HEK293 (cell line): ENCODE data around the gene C22orf39.

ENCODE experiments used
- CTCF ChIA-PET: fragments of 350-600 bp; formaldehyde crosslinking; extraction: SDS; loops from one replicate; lab custom pipeline; 2021; ENCODE audit warnings: antibody characterized with exemption; lab: Yijun Ruan, JAX
- POLR2A ChIA-PET: fragments of 300-600 bp; formaldehyde crosslinking; extraction: SDS; loops from one replicate; lab custom pipeline; 2020; ENCODE audit warnings: antibody characterized with exemption, inconsistent platforms; lab: Yijun Ruan, JAX
- H3K27ac ChIP-seq: fragments of 200-500 bp; sonication (Bioruptor generic); 2 replicates; pipeline ENCODE4 v1.5.1; 2014; ENCODE audit warnings: low read depth, low read length, control low read depth, inconsistent platforms; ENCODE audit errors: extremely low read depth
- H3K36me3 ChIP-seq, 2 experiments: fragments of 200-500 bp in 1 of 2; sonication (Bioruptor generic) in 1 of 2; 1 replicate in 1 of 2; 2 replicates in 1 of 2; pipeline ENCODE4 v1.5.1; 2014 to 2017; ENCODE audit warnings: inconsistent platforms in 2 of 2, low read length in 2 of 2; ENCODE audit not compliant: control insufficient read depth in 2 of 2, insufficient read depth in 1 of 2
- H3K4me1 ChIP-seq: fragments of 200-500 bp; sonication (Bioruptor generic); 2 replicates; pipeline ENCODE4 v1.5.1; 2014; ENCODE audit warnings: mild to moderate bottlenecking, low read length, inconsistent platforms; ENCODE audit not compliant: control insufficient read depth, insufficient read depth
- H3K4me3 ChIP-seq: 2 replicates; pipeline ENCODE4 v1.5.1; 2011; ENCODE audit warnings: low read depth, mild to moderate bottlenecking, control low read depth, low read length, moderate library complexity
- H3K9me3 ChIP-seq: fragments of 200-500 bp; sonication (Bioruptor generic); 2 replicates; pipeline ENCODE4 v1.5.1; 2014; ENCODE audit warnings: low read depth, low read length, inconsistent platforms; ENCODE audit not compliant: control insufficient read depth, insufficient read depth
- EGR2 ChIP-seq: fragments of 450-650 bp; formaldehyde crosslinking; IDR thresholded peaks from 2 replicates; pipeline ENCODE4 v1.5.1; 2016; ENCODE audit warnings: low read depth, missing biosample characterization, missing genetic modification characterization
- GLI2 ChIP-seq: fragments of 450-650 bp; formaldehyde crosslinking; IDR thresholded peaks from 2 replicates; pipeline ENCODE4; 2017; ENCODE audit warnings: missing biosample characterization, missing genetic modification characterization, low read depth, borderline replicate concordance
- GLI4 ChIP-seq: fragments of 450-650 bp; formaldehyde crosslinking; IDR thresholded peaks from 2 replicates; pipeline ENCODE4 v1.5.1; 2016; ENCODE audit warnings: missing biosample characterization, missing genetic modification characterization
- KLF9 ChIP-seq: fragments of 450-650 bp; formaldehyde crosslinking; IDR thresholded peaks from 2 replicates; pipeline ENCODE4 v1.5.1; 2016; ENCODE audit warnings: missing biosample characterization, missing genetic modification characterization, low read depth
- OSR2 ChIP-seq: fragments of 450-650 bp; formaldehyde crosslinking; IDR thresholded peaks from 2 replicates; pipeline ENCODE4 v1.5.1; 2016; ENCODE audit warnings: missing biosample characterization, missing genetic modification characterization
- SETDB1 ChIP-seq: IDR thresholded peaks from one replicate; pipeline ENCODE4 v1.6.1; 2017; ENCODE audit warnings: mild to moderate bottlenecking, low read length, moderate library complexity, mixed read lengths; ENCODE audit not compliant: insufficient read length
- TSHZ1 ChIP-seq: fragments of 450-650 bp; formaldehyde crosslinking; IDR thresholded peaks from 2 replicates; pipeline ENCODE4 v1.5.1; 2016; ENCODE audit warnings: missing biosample characterization, missing genetic modification characterization, borderline replicate concordance
- YY2 ChIP-seq: fragments of 450-650 bp; formaldehyde crosslinking; IDR thresholded peaks from 2 replicates; pipeline ENCODE4 v1.5.1; 2016; ENCODE audit warnings: missing biosample characterization, missing genetic modification characterization
- ZBTB26 ChIP-seq: fragments of 450-650 bp; formaldehyde crosslinking; optimal IDR thresholded peaks from 2 replicates; pipeline ENCODE3; 2016; ENCODE audit warnings: missing biosample characterization, mild to moderate bottlenecking, missing genetic modification characterization
- ZIC2 ChIP-seq: fragments of 450-650 bp; formaldehyde crosslinking; IDR thresholded peaks from 2 replicates; pipeline ENCODE4 v1.5.1; 2016; ENCODE audit warnings: missing biosample characterization, missing genetic modification characterization
- ZNF16 ChIP-seq: fragments of 450-650 bp; formaldehyde crosslinking; IDR thresholded peaks from 2 replicates; pipeline ENCODE4 v1.5.1; 2016; ENCODE audit warnings: low read depth, missing biosample characterization, missing genetic modification characterization
- ZNF221 ChIP-seq: fragments of 450-650 bp; formaldehyde crosslinking; IDR thresholded peaks from 2 replicates; pipeline ENCODE4 v1.5.1; 2017; ENCODE audit warnings: missing biosample characterization, missing genetic modification characterization, borderline replicate concordance
- ZNF274 ChIP-seq, 2 experiments: fragments of 200-500 bp in 1 of 2; fragments of 450-650 bp in 1 of 2; sonication (Bioruptor generic) in 1 of 2; formaldehyde crosslinking in 1 of 2; IDR thresholded peaks; 2 replicates each; pipeline versions ENCODE4 v1.5.1 to v1.6.1; 2014 to 2016; ENCODE audit warnings: borderline replicate concordance in 1 of 2, inconsistent platforms in 1 of 2, low read length in 1 of 2, missing biosample characterization in 1 of 2, missing genetic modification characterization in 1 of 2
- ZNF555 ChIP-seq: fragments of 450-650 bp; formaldehyde crosslinking; conservative IDR thresholded peaks from 2 replicates; pipeline ENCODE4 v1.5.1; 2017; ENCODE audit warnings: missing biosample characterization, mild to moderate bottlenecking, missing genetic modification characterization, inconsistent platforms
- ZNF623 ChIP-seq: fragments of 450-650 bp; formaldehyde crosslinking; IDR thresholded peaks from 2 replicates; pipeline ENCODE4 v1.5.1; 2016; ENCODE audit warnings: missing biosample characterization, missing genetic modification characterization
- ZNF791 ChIP-seq: fragments of 450-650 bp; formaldehyde crosslinking; IDR thresholded peaks from 2 replicates; pipeline ENCODE4 v1.5.1; 2016; ENCODE audit warnings: missing biosample characterization, missing genetic modification characterization
- ZSCAN16 ChIP-seq: fragments of 450-650 bp; formaldehyde crosslinking; IDR thresholded peaks from 2 replicates; pipeline ENCODE4 v1.5.1; 2016; ENCODE audit warnings: missing biosample characterization, missing genetic modification characterization
- ZSCAN23 ChIP-seq: fragments of 450-650 bp; formaldehyde crosslinking; IDR thresholded peaks from 2 replicates; pipeline ENCODE4 v1.5.1; 2016; ENCODE audit warnings: missing biosample characterization, missing genetic modification characterization
- ZSCAN30 ChIP-seq: fragments of 450-650 bp; IDR thresholded peaks from 2 replicates; pipeline ENCODE4 v1.5.1; 2018; ENCODE audit warnings: missing biosample characterization, mild to moderate bottlenecking, missing genetic modification characterization, moderate library complexity
- TF ChIP-seq, protein P1 (sequence below): fragments of 450-650 bp; formaldehyde crosslinking; IDR thresholded peaks from 2 replicates; pipeline ENCODE4 v1.5.1; 2016; ENCODE audit warnings: missing biosample characterization, missing genetic modification characterization
- TF ChIP-seq, protein P2 (sequence below): fragments of 450-650 bp; formaldehyde crosslinking; IDR thresholded peaks from 2 replicates; pipeline ENCODE4 v1.5.1; 2016; ENCODE audit warnings: missing biosample characterization, missing genetic modification characterization
- TF ChIP-seq, protein P3 (sequence below): fragments of 450-650 bp; formaldehyde crosslinking; IDR thresholded peaks from 2 replicates; pipeline ENCODE4 v1.5.1; 2016; ENCODE audit warnings: missing biosample characterization, missing genetic modification characterization, low read depth

C22orf39 gene

DNA sequence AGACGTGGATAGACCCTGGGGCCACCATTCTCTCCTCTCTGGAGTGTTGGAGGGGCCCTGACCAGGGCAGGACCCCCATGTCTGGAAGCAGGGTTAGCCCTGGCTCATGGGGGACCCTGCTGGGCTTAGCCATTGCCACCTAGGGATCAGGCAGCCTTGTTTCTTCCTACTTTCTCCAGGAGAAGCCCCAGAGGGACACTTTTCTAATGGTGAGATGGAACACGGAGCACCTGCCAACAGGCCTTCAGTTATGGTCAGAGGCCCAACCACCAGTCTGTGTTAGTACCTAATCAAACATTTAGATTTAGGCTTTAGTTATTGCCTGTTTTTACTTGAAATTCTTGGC lies 1.9 kb upstream of the C22orf39 start (continued):
- TF ChIP-seq TSHZ1 (tag by site-specific recombination), result no peak

GRCh38 chr22:19448739-19449421 lies 1.4 kb upstream of the C22orf39 start:
- Histone ChIP-seq H3K27ac (no peak overlapping the region; the same call in 1 of the 2 replicates), H3K4me1 (no peaks in the 10 kb centered on the region), H3K4me3 (peak overlapping the region; percentile 79), H3K9me3 (no peaks in the 10 kb centered on the region), H3K36me3 (peaks cover 5 to 72% of the 10 kb centered on the region in 2 experiments; a peak in 2 of 3 replicates)
- ChIA-PET CTCF (no interaction called here), POLR2A (interaction anchor here (2.2 kb wide), 1 partner anchor 17 kb away, joined by 13 read pairs; the partner anchor contains the start of genes HIRA and MRPL40)
- TF ChIP-seq EGR2 (no peak), ZSCAN30 (tag by site-specific recombination) (no peak), ZNF791 (tag by site-specific recombination) (no peak), ZNF221 (no peak), ZSCAN23 (no peak), GLI2 (no peak), ZNF16 (tag by site-specific recombination) (no peak), ZSCAN16 (tag by site-specific recombination) (no peak), YY2 (tag by site-specific recombination) (no peak), SETDB1 (no peak), OSR2 (no peak), GLI4 (no peak), ZIC2 (tag by site-specific recombination) (peak; percentile 23; the same call in 1 of the 2 replicates), ZNF623 (tag by site-specific recombination) (peak; percentile 29; the same call in 1 of the 2 replicates), ZNF274 (IDR thresholded peaks at IDR 0.05; ENCODE audit: low read length) (no peak), ZNF274 (tag by site-specific recombination; IDR thresholded peaks at IDR 0.05; ENCODE audit: borderline replicate concordance) (no peak), ZNF555 (tag by site-specific recombination) (no peak), KLF9 (tag by site-specific recombination) (peak; percentile 54; the same call in 1 of the 2 replicates), ZBTB26 (tag by site-specific recombination) (no peak)
- TF ChIP-seq, protein P1, sequence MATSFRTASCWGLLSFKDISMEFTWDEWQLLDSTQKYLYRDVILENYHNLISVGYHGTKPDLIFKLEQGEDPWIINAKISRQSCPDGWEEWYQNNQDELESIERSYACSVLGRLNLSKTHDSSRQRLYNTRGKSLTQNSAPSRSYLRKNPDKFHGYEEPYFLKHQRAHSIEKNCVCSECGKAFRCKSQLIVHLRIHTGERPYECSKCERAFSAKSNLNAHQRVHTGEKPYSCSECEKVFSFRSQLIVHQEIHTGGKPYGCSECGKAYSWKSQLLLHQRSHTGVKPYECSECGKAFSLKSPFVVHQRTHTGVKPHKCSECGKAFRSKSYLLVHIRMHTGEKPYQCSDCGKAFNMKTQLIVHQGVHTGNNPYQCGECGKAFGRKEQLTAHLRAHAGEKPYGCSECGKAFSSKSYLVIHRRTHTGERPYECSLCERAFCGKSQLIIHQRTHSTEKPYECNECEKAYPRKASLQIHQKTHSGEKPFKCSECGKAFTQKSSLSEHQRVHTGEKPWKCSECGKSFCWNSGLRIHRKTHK (tag by site-specific recombination), result no peak
- TF ChIP-seq, protein P2, sequence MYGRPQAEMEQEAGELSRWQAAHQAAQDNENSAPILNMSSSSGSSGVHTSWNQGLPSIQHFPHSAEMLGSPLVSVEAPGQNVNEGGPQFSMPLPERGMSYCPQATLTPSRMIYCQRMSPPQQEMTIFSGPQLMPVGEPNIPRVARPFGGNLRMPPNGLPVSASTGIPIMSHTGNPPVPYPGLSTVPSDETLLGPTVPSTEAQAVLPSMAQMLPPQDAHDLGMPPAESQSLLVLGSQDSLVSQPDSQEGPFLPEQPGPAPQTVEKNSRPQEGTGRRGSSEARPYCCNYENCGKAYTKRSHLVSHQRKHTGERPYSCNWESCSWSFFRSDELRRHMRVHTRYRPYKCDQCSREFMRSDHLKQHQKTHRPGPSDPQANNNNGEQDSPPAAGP, result no peak
- TF ChIP-seq, protein P3, sequence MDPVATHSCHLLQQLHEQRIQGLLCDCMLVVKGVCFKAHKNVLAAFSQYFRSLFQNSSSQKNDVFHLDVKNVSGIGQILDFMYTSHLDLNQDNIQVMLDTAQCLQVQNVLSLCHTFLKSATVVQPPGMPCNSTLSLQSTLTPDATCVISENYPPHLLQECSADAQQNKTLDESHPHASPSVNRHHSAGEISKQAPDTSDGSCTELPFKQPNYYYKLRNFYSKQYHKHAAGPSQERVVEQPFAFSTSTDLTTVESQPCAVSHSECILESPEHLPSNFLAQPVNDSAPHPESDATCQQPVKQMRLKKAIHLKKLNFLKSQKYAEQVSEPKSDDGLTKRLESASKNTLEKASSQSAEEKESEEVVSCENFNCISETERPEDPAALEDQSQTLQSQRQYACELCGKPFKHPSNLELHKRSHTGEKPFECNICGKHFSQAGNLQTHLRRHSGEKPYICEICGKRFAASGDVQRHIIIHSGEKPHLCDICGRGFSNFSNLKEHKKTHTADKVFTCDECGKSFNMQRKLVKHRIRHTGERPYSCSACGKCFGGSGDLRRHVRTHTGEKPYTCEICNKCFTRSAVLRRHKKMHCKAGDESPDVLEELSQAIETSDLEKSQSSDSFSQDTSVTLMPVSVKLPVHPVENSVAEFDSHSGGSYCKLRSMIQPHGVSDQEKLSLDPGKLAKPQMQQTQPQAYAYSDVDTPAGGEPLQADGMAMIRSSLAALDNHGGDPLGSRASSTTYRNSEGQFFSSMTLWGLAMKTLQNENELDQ (tag by site-specific recombination), result no peak
